H1 (cell line): ENCODE results near the gene MACROD1. TPM values are rescaled to one million over a fixed set of nuclear protein-coding genes. Genes with fewer than 3 reads are reported as not detected.

Experiments
- CTCF ChIA-PET: fragments of 300-600 bp; sonication (Branson Sonifier 250); formaldehyde crosslinking; loops from one replicate; lab custom pipeline; 2021; ENCODE audit not compliant: partially characterized antibody; lab: Charles Lee
- POLR2A ChIA-PET: fragments of 300-600 bp; sonication (Branson Sonifier 250); formaldehyde crosslinking; loops from one replicate; lab custom pipeline; 2021; ENCODE audit warnings: inconsistent platforms; ENCODE audit not compliant: partially characterized antibody; lab: Charles Lee
- DNase-seq, 2 experiments: peaks; one replicate each; pipeline versions ENCODE4 v3.0.0 to v3.0.0-alpha.2; 2010 to 2022; ENCODE audit warnings: low spot score in 2 of 2, low read depth in 1 of 2, mixed read lengths in 1 of 2
- FAIRE-seq: peaks from 2 replicates; lab custom pipeline; 2011; peaks lifted over from hg19 to GRCh38; lab: Jason Lieb, UNC
- H2AFZ ChIP-seq: 2 replicates; pipeline ENCODE4 v1.8.1; 2012; ENCODE audit warnings: low read length, inconsistent platforms
- H2AK5ac ChIP-seq: 2 replicates; pipeline ENCODE4 v1.6.1; 2013; ENCODE audit warnings: low read depth, low read length
- H2BK120ac ChIP-seq: replicated peaks from 2 replicates; pipeline ENCODE3; 2013; ENCODE audit warnings: low read depth, low read length, inconsistent platforms
- H2BK12ac ChIP-seq: 2 replicates; pipeline ENCODE4 v1.6.1; 2013; ENCODE audit warnings: low read depth, low read length
- H2BK15ac ChIP-seq: 2 replicates; pipeline ENCODE4 v1.6.1; 2013; ENCODE audit warnings: low read length
- H2BK20ac ChIP-seq: 2 replicates; pipeline ENCODE4 v1.6.1; 2013; ENCODE audit warnings: low read length
- H2BK5ac ChIP-seq: 2 replicates; pipeline ENCODE4 v1.6.1; 2013; ENCODE audit warnings: low read depth, low read length
- H3K14ac ChIP-seq: 2 replicates; pipeline ENCODE4 v1.6.1; 2013; ENCODE audit warnings: inconsistent platforms; ENCODE audit not compliant: insufficient read length
- H3K18ac ChIP-seq: 2 replicates; pipeline ENCODE4 v1.6.1; 2013; ENCODE audit warnings: low read length; ENCODE audit errors: extremely low read depth
- H3K23ac ChIP-seq: 2 replicates; pipeline ENCODE4 v1.6.1; 2013; ENCODE audit warnings: inconsistent platforms; ENCODE audit not compliant: insufficient read length
- H3K23me2 ChIP-seq: 2 replicates; pipeline ENCODE4 v1.6.1; 2013; ENCODE audit warnings: low read depth, low read length
- H3K27ac ChIP-seq: 2 replicates; pipeline ENCODE4 v1.6.1; 2011; ENCODE audit warnings: low read depth, low read length, inconsistent platforms
- H3K27me3 ChIP-seq, 4 experiments: replicated peaks in 1 of 4; 1 replicate in 1 of 4; 2 replicates in 3 of 4; pipeline versions ENCODE4 v1.6.1 to v1.8.1; 2011 to 2013; ENCODE audit warnings: low read length in 3 of 4, mild to moderate bottlenecking in 3 of 4, inconsistent platforms in 2 of 4, mixed read lengths in 2 of 4, moderate library complexity in 1 of 4; ENCODE audit not compliant: control insufficient read depth in 3 of 4, insufficient read depth in 3 of 4; ENCODE audit errors: extremely low read depth in 1 of 4
- H3K36me3 ChIP-seq, 4 experiments: 2 replicates each; pipeline versions ENCODE4 v1.6.1 to v1.8.1; 2011 to 2013; ENCODE audit warnings: mild to moderate bottlenecking in 4 of 4, low read length in 3 of 4, moderate library complexity in 2 of 4, control low read depth in 1 of 4, inconsistent platforms in 1 of 4; ENCODE audit not compliant: insufficient read depth in 4 of 4, control insufficient read depth in 2 of 4
- H3K4ac ChIP-seq: replicated peaks from 2 replicates; pipeline ENCODE3; 2013; ENCODE audit warnings: low read length, low read depth, mixed read lengths, inconsistent platforms; ENCODE audit not compliant: insufficient read length
- H3K4me1 ChIP-seq, 4 experiments: replicated peaks in 1 of 4; 1 replicate in 1 of 4; 2 replicates in 3 of 4; pipeline versions ENCODE4 v1.6.1 to v1.8.1; 2011 to 2013; ENCODE audit warnings: low read length in 3 of 4, inconsistent platforms in 2 of 4, mixed read lengths in 1 of 4; ENCODE audit not compliant: insufficient read depth in 4 of 4, control insufficient read depth in 3 of 4
- H3K4me2 ChIP-seq, 2 experiments: 2 replicates each; pipeline versions ENCODE4 v1.6.1 to v1.8.1; 2011 to 2013; ENCODE audit warnings: low read depth in 2 of 2, low read length in 2 of 2, control low read depth in 1 of 2, inconsistent platforms in 1 of 2, mild to moderate bottlenecking in 1 of 2; ENCODE audit not compliant: insufficient read depth in 1 of 2
- H3K4me3 ChIP-seq, 4 experiments: fragments of 200-600, 300-600 bp in 1 of 4; sonication (generic), shearing (Covaris generic), sonication (Bioruptor Twin) in 1 of 4; 2 replicates each; pipeline versions ENCODE4 v1.5.1 to v1.8.1; 2011 to 2016; ENCODE audit warnings: low read length in 4 of 4, low read depth in 3 of 4, control low read depth in 2 of 4, inconsistent platforms in 2 of 4, mild to moderate bottlenecking in 2 of 4, mixed read lengths in 1 of 4, moderate library complexity in 1 of 4; ENCODE audit not compliant: insufficient read depth in 2 of 4; ENCODE audit errors: extremely low read depth in 1 of 4
- H3K56ac ChIP-seq: replicated peaks from 2 replicates; pipeline ENCODE3; 2013; ENCODE audit warnings: low read depth, mild to moderate bottlenecking, mixed read lengths, low read length, inconsistent platforms; ENCODE audit not compliant: insufficient read length
- H3K79me1 ChIP-seq: 2 replicates; pipeline ENCODE4 v1.6.1; 2013; ENCODE audit warnings: low read depth, low read length, control low read depth
- H3K79me2 ChIP-seq, 2 experiments: 2 replicates each; pipeline versions ENCODE4 v1.6.1 to v1.8.1; 2012 to 2013; ENCODE audit warnings: low read length in 2 of 2, mild to moderate bottlenecking in 2 of 2, inconsistent platforms in 1 of 2; ENCODE audit not compliant: insufficient read depth in 2 of 2, control insufficient read depth in 1 of 2
- H3K9ac ChIP-seq, 4 experiments: replicated peaks in 1 of 4; 1 replicate in 1 of 4; 2 replicates in 3 of 4; pipeline versions ENCODE4 v1.6.1 to v1.8.1; 2011 to 2013; ENCODE audit warnings: low read depth in 3 of 4, low read length in 3 of 4, control low read depth in 2 of 4, mild to moderate bottlenecking in 2 of 4, moderate library complexity in 2 of 4, inconsistent platforms in 1 of 4; ENCODE audit errors: extremely low read depth in 1 of 4
- H3K9me3 ChIP-seq, 2 experiments: 2 replicates each; pipeline versions ENCODE4 v1.6.1 to v1.8.1; 2012 to 2013; ENCODE audit warnings: mild to moderate bottlenecking in 2 of 2, moderate library complexity in 2 of 2, control low read depth in 1 of 2, inconsistent platforms in 1 of 2, low read depth in 1 of 2, low read length in 1 of 2, mixed read lengths in 1 of 2; ENCODE audit not compliant: insufficient read depth in 2 of 2
- H4K20me1 ChIP-seq, 2 experiments: replicated peaks in 1 of 2; 2 replicates each; pipeline versions ENCODE3 to v1.8.1; 2011 to 2013; ENCODE audit warnings: inconsistent platforms in 2 of 2, low read length in 2 of 2, mild to moderate bottlenecking in 1 of 2; ENCODE audit not compliant: insufficient read depth in 2 of 2, control insufficient read depth in 1 of 2
- H4K5ac ChIP-seq: 2 replicates; pipeline ENCODE4 v1.6.1; 2013; ENCODE audit warnings: low read length, low read depth, mixed read lengths, inconsistent platforms; ENCODE audit not compliant: insufficient read length
- H4K8ac ChIP-seq: 2 replicates; pipeline ENCODE4 v1.8.0; 2013; ENCODE audit warnings: mild to moderate bottlenecking, moderate library complexity, low read length, inconsistent platforms; ENCODE audit not compliant: insufficient read depth; ENCODE audit errors: extremely low read depth
- H4K91ac ChIP-seq: replicated peaks from 2 replicates; pipeline ENCODE3; 2013; ENCODE audit warnings: low read length, mixed read lengths, inconsistent platforms; ENCODE audit not compliant: insufficient read length
- CBX8 ChIP-seq: fragments of 300-800, 300-1000 bp; sonication (generic); IDR thresholded peaks from 2 replicates; pipeline ENCODE4 v1.7.1; 2016; ENCODE audit warnings: low read depth, low read length, borderline replicate concordance
- CREB1 ChIP-seq: IDR thresholded peaks from 2 replicates; pipeline ENCODE4 v1.6.1; 2012; ENCODE audit warnings: inconsistent platforms
- CTBP2 ChIP-seq: IDR thresholded peaks from 2 replicates; pipeline ENCODE4 v1.7.0; 2011; ENCODE audit warnings: borderline replicate concordance, mild to moderate bottlenecking, moderate library complexity, mixed read lengths, low read length; ENCODE audit not compliant: insufficient read depth, insufficient read length
- EGR1 ChIP-seq: IDR thresholded peaks from 2 replicates; pipeline ENCODE4 v1.6.1; 2011; ENCODE audit warnings: low read depth, low read length, borderline replicate concordance
- EP300 ChIP-seq, 2 experiments: IDR thresholded peaks; 1 replicate in 1 of 2; 2 replicates in 1 of 2; pipeline ENCODE4 v1.6.1; 2011 to 2012; ENCODE audit warnings: low read depth in 2 of 2, low read length in 2 of 2, mild to moderate bottlenecking in 2 of 2, borderline replicate concordance in 1 of 2, inconsistent platforms in 1 of 2, moderate library complexity in 1 of 2
- FOSL1 ChIP-seq: IDR thresholded peaks from 2 replicates; pipeline ENCODE4 v1.6.1; 2011; ENCODE audit warnings: mild to moderate bottlenecking, low read depth, low read length, moderate library complexity; ENCODE audit not compliant: insufficient read depth
- RXRA ChIP-seq: IDR thresholded peaks from 2 replicates; pipeline ENCODE4 v1.6.1; 2011; ENCODE audit warnings: low read depth, mild to moderate bottlenecking, low read length, moderate library complexity; ENCODE audit not compliant: insufficient read depth
- SIN3A ChIP-seq, 2 experiments: IDR thresholded peaks in 1 of 2; conservative IDR thresholded peaks in 1 of 2; 2 replicates each; pipeline ENCODE4 v1.6.1; 2011 to 2012; ENCODE audit warnings: low read length in 2 of 2, improper control_type of control experiment in 1 of 2, low read depth in 1 of 2, mild to moderate bottlenecking in 1 of 2
- WGBS, 2 experiments: shearing (Covaris generic) in 1 of 2; methylation state at CpG; one replicate each; pipeline versions ENCODE4 v1.1.6 to v1.1.7; 2013 to 2015; ENCODE audit warnings: low lambda C conversion rate in 2 of 2, mixed read lengths in 2 of 2, inconsistent platforms in 1 of 2, low coverage in 1 of 2, missing lambda C conversion rate in 1 of 2; ENCODE audit not compliant: insufficient replicate concordance in 2 of 2, insufficient coverage in 1 of 2, insufficient read length in 1 of 2; ENCODE audit errors: extremely low coverage in 1 of 2, missing lambda C conversion rate in 1 of 2; 5-methylcytosine and 5-hydroxymethylcytosine counted together
- polyA plus RNA-seq, 7 experiments: library from polyadenylated mRNA; depleted of rRNA in 3 of 7; stranded (reverse) in 5 of 7; unstranded in 2 of 7; fragments of >200 nt in 5 of 7; fragments of 200-250 nt in 2 of 7; gene quantifications; 1 replicate in 5 of 7; 2 replicates in 1 of 7; 4 replicates in 1 of 7; pipeline versions ENCODE4 v1.2.1 to v1.2.3, GENCODE V29; 2011 to 2013; ENCODE audit warnings: missing spikeins in 2 of 7, mixed read lengths in 2 of 7
- total RNA-seq: library from RNA; stranded (reverse); fragmentation: NEBNext Ultra II Directional; extraction: Animal tissue kit (Norgen Biotek cat#: 25700); gene quantifications from 2 replicates; pipeline ENCODE4 v1.2.1, GENCODE V29; 2021
- TF ChIP-seq, protein P1 (sequence below), 3 experiments: IDR thresholded peaks; 1 replicate in 2 of 3; 2 replicates in 1 of 3; pipeline versions ENCODE4 v1.5.1 to v1.6.1; 2011; ENCODE audit warnings: low read length in 3 of 3, mild to moderate bottlenecking in 3 of 3, inconsistent platforms in 2 of 3, low read depth in 1 of 3, moderate library complexity in 1 of 3; ENCODE audit not compliant: insufficient read depth in 1 of 3; ENCODE audit errors: control extremely low read depth in 1 of 3

Gene MACROD1
- total and polyA plus RNA-seq, 2 of the 8 experiments (the other 6 are each of a cell fraction or from before 2014, with no cell fraction given), result 19.5 to 34.1 TPM

DNA sequence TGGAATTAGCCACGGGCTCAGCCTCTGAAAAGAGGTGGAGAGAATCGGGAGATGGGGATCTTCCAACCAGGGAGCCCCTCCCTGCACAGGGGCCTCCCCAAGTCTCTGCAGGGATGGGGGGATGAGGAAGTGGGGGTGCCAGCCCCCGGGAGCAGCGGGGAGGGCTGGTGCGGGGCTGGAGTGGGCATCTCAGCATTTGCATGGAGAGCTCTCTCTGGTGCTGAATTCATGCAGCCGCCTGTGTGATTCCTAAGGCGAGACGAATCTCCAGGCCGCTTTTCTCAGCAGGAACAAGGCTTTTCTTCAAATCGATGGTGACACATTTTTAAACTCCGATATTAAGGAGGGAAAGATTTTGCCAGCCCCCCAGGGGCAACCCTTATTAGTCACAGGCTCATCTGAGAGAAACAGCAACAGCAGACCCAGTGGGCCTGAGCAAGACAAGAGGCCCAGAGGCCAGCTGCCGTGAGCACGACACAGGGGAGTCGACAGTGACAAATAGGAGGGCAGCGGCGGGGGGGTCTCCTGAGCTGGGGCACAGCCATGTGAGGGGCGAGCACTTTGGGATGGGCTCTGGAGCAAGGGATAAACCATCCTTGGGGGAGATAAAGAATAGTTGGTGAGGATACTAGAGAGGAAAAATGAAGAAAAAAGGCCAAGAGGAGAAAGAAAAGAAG is 29.0 kb downstream of the MACROD1 start:
- Histone ChIP-seq H4K91ac (no peak overlapping the region), H3K56ac (no peak overlapping the region), H3K27me3 (peaks cover 0 to 57% (median 24%) of the 10 kb centered on the region in 4 experiments; a peak in 6 of 7 replicates), H2BK12ac (no peak overlapping the region), H3K4me2 (no peak overlapping the region), H2BK120ac (no peak overlapping the region), H3K18ac (no peak overlapping the region), H2BK15ac (no peak overlapping the region), H4K5ac (no peak overlapping the region), H3K14ac (no peak overlapping the region), H4K20me1 (peaks cover 7 to 24% of the 10 kb centered on the region in 2 experiments), H3K4me3 (no peak overlapping the region), H2BK5ac (no peak overlapping the region), H3K23me2 (no peaks in the 10 kb centered on the region), H3K36me3 (no peaks in the 10 kb centered on the region), H3K79me2 (no peaks in the 10 kb centered on the region), H3K4me1 (peaks cover 0 to 1% (median 0%) of the 10 kb centered on the region in 4 experiments; a peak in 1 of 7 replicates), H3K23ac (no peak overlapping the region), H2BK20ac (no peak overlapping the region), H2AFZ (no peak overlapping the region), H3K79me1 (peaks cover 3% of the 10 kb centered on the region), H3K9ac (no peak overlapping the region), H3K4ac (no peak overlapping the region), H4K8ac (no peak overlapping the region), H3K9me3 (no peaks in the 10 kb centered on the region), H2AK5ac (no peak overlapping the region), H3K27ac (no peak overlapping the region)
- ChIA-PET CTCF (interaction anchor here (0.6 to 11.5 kb wide), 11 partner anchors 11 to 249 kb away, joined by 3 to 165 read pairs (median 4); no protein-coding TSS in a partner anchor), POLR2A (no interaction called here)
- no peak for DNase-seq
- no peak for FAIRE-seq
- 81% methylated on average over 15 of the region's 17 CpGs; no CpG with 5 or more reads in 1 of the 2 experiments for WGBS, 2 experiments
- TF ChIP-seq SIN3A (conservative IDR thresholded peaks at IDR 0.05 in 1 of 2, IDR thresholded peaks at IDR 0.05 in 1 of 2; ENCODE audit: low read depth in 1 of 2, low read length in 2 of 2), result no peak
- no peak for TF ChIP-seq RXRA
- no peak for TF ChIP-seq EGR1
- no peak for TF ChIP-seq CTBP2
- no peak for TF ChIP-seq FOSL1
- no peak for TF ChIP-seq CBX8
- TF ChIP-seq EP300 (IDR thresholded peaks at IDR 0.05; ENCODE audit: borderline replicate concordance in 1 of 2, low read depth in 2 of 2, low read length in 2 of 2), result no peak
- TF ChIP-seq, protein P1, sequence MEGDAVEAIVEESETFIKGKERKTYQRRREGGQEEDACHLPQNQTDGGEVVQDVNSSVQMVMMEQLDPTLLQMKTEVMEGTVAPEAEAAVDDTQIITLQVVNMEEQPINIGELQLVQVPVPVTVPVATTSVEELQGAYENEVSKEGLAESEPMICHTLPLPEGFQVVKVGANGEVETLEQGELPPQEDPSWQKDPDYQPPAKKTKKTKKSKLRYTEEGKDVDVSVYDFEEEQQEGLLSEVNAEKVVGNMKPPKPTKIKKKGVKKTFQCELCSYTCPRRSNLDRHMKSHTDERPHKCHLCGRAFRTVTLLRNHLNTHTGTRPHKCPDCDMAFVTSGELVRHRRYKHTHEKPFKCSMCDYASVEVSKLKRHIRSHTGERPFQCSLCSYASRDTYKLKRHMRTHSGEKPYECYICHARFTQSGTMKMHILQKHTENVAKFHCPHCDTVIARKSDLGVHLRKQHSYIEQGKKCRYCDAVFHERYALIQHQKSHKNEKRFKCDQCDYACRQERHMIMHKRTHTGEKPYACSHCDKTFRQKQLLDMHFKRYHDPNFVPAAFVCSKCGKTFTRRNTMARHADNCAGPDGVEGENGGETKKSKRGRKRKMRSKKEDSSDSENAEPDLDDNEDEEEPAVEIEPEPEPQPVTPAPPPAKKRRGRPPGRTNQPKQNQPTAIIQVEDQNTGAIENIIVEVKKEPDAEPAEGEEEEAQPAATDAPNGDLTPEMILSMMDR (IDR thresholded peaks at IDR 0.05; ENCODE audit: control extremely low read depth in 1 of 3, insufficient read depth in 1 of 3, low read depth in 1 of 3, low read length in 3 of 3), result no peak
- no peak for TF ChIP-seq CREB1
